WERI-Rb-1 (cell line): ENCODE measurements around the gene TMEM50A.
"Not testable (repeated sequence)": the region's sequence is repeated elsewhere in the genome, so short reads cannot be mapped to it uniquely, and the experiment has no call there.

ENCODE experiments used
- DNase-seq: peaks from one replicate; pipeline ENCODE4 v3.0.0-alpha.2; 2020
- H3K27ac ChIP-seq: fragments of 250-450 bp; sonication (Bioruptor Pico); 2 replicates; pipeline ENCODE4 v1.5.1; 2020; ENCODE audit warnings: mild to moderate bottlenecking, moderate library complexity
- H3K27me3 ChIP-seq: fragments of 250-450 bp; sonication (Bioruptor Pico); 2 replicates; pipeline ENCODE4 v1.5.1; 2021; ENCODE audit warnings: mild to moderate bottlenecking, low read depth, moderate library complexity; ENCODE audit not compliant: insufficient read depth, severe bottlenecking
- H3K36me3 ChIP-seq: fragments of 250-450 bp; sonication (Bioruptor Pico); 2 replicates; pipeline ENCODE4 v1.5.1; 2020; ENCODE audit warnings: mild to moderate bottlenecking, moderate library complexity
- H3K4me3 ChIP-seq: 2 replicates; pipeline ENCODE4 v1.5.1; 2011; ENCODE audit warnings: low read depth, mild to moderate bottlenecking, control low read depth, low read length
- H3K9me3 ChIP-seq: fragments of 250-450 bp; sonication (Bioruptor Pico); 2 replicates; pipeline ENCODE4 v1.5.1; 2021; ENCODE audit warnings: mild to moderate bottlenecking, moderate library complexity; ENCODE audit not compliant: severe bottlenecking
- CTCF ChIP-seq: IDR thresholded peaks from 2 replicates; pipeline ENCODE4 v1.5.1; 2011; ENCODE audit warnings: low read depth, mild to moderate bottlenecking, control low read depth, inconsistent platforms, low read length

Gene TMEM50A

GRCh38 chr1:25369241-25369640 lies 31.1 kb downstream of the TMEM50A start:
- DNase-seq = no peak
- H3K36me3 ChIP-seq = no peaks in the 10 kb centered on the region
- TF ChIP-seq CTCF = 0 out of 2 replicates have a peak, but pooled peaks have one; percentile 20
- H3K4me3 ChIP-seq = no peak overlapping the region
- H3K27me3 ChIP-seq = no peaks in the 10 kb centered on the region
- H3K9me3 ChIP-seq = no peaks in the 10 kb centered on the region
- no peak overlapping the region for H3K27ac ChIP-seq

- not testable (repeated sequence) for H3K4me3 ChIP-seq, DNase-seq, H3K9me3 ChIP-seq, H3K27me3 ChIP-seq, H3K27ac ChIP-seq, H3K36me3 ChIP-seq
These were observed 31.6 kb downstream of the TMEM50A start for GRCh38 chr1:25369691-25370271.

- not testable (repeated sequence) for H3K27ac ChIP-seq, H3K27me3 ChIP-seq, H3K36me3 ChIP-seq, H3K9me3 ChIP-seq, H3K4me3 ChIP-seq, DNase-seq
These were observed 33.6 kb downstream of the TMEM50A start for GRCh38 chr1:25371757-25372156.

- not testable (repeated sequence) for H3K36me3 ChIP-seq, H3K9me3 ChIP-seq, H3K27me3 ChIP-seq, DNase-seq, H3K27ac ChIP-seq, H3K4me3 ChIP-seq
These were observed 40.2 kb downstream of the TMEM50A start for GRCh38 chr1:25378367-25378766.

- H3K4me3 ChIP-seq, H3K27ac ChIP-seq, H3K36me3 ChIP-seq, DNase-seq, H3K27me3 ChIP-seq, H3K9me3 ChIP-seq: not testable (repeated sequence)
These were observed 44.4 kb downstream of the TMEM50A start for GRCh38 chr1:25382543-25382942.

GRCh38 chr1:25383090-25383489 lies 45.0 kb downstream of the TMEM50A start:
- H3K27me3 ChIP-seq, H3K36me3 ChIP-seq, H3K4me3 ChIP-seq, DNase-seq, H3K27ac ChIP-seq, H3K9me3 ChIP-seq: not testable (repeated sequence)

GRCh38 chr1:25383875-25384274 lies 45.7 kb downstream of the TMEM50A start:
- H3K27me3 ChIP-seq, H3K36me3 ChIP-seq, H3K4me3 ChIP-seq, H3K9me3 ChIP-seq, DNase-seq, H3K27ac ChIP-seq: not testable (repeated sequence)

GRCh38 chr1:25387096-25387495 lies 49.0 kb downstream of the TMEM50A start:
- not testable (repeated sequence) for DNase-seq, H3K9me3 ChIP-seq, H3K4me3 ChIP-seq, H3K27ac ChIP-seq, H3K27me3 ChIP-seq, H3K36me3 ChIP-seq

- not testable (repeated sequence) for H3K4me3 ChIP-seq, DNase-seq, H3K27ac ChIP-seq, H3K9me3 ChIP-seq, H3K36me3 ChIP-seq, H3K27me3 ChIP-seq
These were observed 50.6 kb downstream of the TMEM50A start for GRCh38 chr1:25388691-25389090.

GRCh38 chr1:25389721-25390120 lies 51.6 kb downstream of the TMEM50A start:
- not testable (repeated sequence) for H3K36me3 ChIP-seq, H3K4me3 ChIP-seq, DNase-seq, H3K27me3 ChIP-seq, H3K27ac ChIP-seq, H3K9me3 ChIP-seq

GRCh38 chr1:25392841-25393240 lies 54.7 kb downstream of the TMEM50A start:
- Histone ChIP-seq H3K9me3 (no peaks in the 10 kb centered on the region), H3K27me3 (no peaks in the 10 kb centered on the region), H3K36me3 (no peaks in the 10 kb centered on the region), H3K4me3 (no peak overlapping the region), H3K27ac (no peak overlapping the region)
- DNase-seq = no peak
- TF ChIP-seq CTCF = no peak

- not testable (repeated sequence) for H3K4me3 ChIP-seq, H3K9me3 ChIP-seq, H3K27ac ChIP-seq, H3K27me3 ChIP-seq, DNase-seq, H3K36me3 ChIP-seq
These were observed 59.4 kb downstream of the TMEM50A start for GRCh38 chr1:25397549-25397948.

GRCh38 chr1:25398079-25398478 lies 59.9 kb downstream of the TMEM50A start:
- not testable (repeated sequence) for H3K9me3 ChIP-seq, H3K36me3 ChIP-seq, H3K27me3 ChIP-seq, DNase-seq, H3K4me3 ChIP-seq, H3K27ac ChIP-seq
